HG02943 (cell line): Measurements from ENCODE around the gene ABCC8.
"Not testable (repeated sequence)": the region's sequence is repeated elsewhere in the genome, so short reads cannot be mapped to it uniquely, and the experiment has no call there.

Experiments used
- ATAC-seq: cut with Tn5 transposase; IDR thresholded peaks from one replicate; pipeline ENCODE4 v1.9.1; 2021; ENCODE audit warnings: mild to moderate bottlenecking, low read depth, moderate library complexity; ENCODE audit not compliant: unreplicated experiment

Gene ABCC8

DNA sequence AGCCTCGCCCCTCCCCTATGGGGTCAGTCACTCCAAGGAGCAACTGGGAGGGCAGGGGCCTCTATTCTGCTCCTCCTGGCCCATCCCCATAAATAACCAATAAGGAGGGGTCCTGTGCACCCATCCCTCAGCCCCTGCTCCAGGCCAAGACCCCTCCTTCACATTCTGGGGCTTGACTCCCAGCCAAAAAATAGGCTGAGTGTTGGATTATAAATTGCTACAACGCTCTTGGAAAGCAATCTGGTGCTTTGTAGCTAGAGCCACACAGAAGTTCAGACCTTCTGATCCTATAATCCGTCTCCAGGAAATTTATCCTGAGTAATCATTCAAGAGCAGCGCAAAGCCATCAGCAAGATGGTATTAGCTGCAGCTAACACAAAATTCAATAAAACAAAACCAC, 42.5 kb downstream of the ABCC8 start:
- no peak for ATAC-seq

DNA sequence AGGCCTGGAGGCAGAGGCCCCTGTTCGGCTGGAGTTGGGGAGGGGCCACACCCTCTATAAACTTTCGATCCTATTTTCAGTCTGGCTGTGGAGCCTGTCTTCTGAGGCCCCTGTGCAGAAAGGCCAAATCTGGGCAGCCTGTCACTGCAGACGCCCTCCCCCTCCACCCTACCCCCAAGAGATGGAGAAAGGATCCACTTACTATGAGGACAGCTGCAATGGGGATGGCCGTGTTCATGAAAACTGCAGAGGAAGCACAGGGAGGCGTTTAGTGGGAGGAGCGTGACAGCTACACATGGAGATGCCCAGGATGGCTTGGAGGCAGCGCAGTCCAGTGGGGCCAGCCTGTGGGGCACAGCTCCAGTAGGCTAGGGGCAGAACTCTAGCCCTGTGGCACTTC, 44.6 kb downstream of the ABCC8 start:
- ATAC-seq: no peak

DNA sequence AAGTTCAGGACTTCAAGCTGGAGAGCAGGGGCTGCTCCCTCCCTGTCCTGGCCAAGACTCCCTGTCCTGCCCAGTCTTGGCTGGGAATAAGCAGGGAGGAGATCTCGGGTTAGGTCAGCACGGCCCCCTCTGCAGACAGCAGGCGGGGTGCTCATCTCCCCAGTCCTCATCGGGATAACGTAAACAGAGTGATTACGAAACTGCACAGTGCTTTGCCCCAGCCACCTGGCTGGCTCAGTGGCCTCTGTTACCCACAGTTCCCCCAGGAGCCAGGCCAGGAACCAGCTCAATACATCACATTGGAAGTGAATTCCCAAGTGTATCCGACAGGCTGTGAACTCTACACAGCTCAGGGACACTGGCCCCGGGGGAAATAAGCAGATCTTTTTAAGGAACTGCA, 45.5 kb downstream of the ABCC8 start:
- no peak for ATAC-seq

- no peak for ATAC-seq
These were observed 46.0 kb downstream of the ABCC8 start for GRCh38 chr11:17430616-17431015.

GRCh38 chr11:17428925-17429324, 47.7 kb downstream of the ABCC8 start:
- ATAC-seq: no peak

DNA sequence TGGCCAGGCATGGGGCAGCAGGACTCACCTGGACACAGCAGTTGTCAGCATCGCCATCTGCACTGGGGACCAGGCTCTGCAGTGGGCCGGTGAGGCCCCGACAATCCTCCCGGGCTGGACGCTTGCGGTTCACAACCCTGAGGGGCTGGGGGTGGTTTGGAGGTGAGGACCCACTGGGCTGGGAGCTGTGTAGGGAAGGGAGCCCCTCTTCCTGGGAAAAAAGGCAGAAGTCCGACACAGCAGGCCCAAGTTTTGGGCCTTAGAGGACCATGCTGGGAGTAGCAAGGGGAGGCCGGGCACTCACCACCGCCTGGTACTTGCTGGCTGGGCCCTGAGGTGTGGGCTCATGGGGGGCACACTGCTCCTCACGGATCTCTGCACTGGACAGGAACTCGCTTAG, 48.4 kb downstream of the ABCC8 start:
- no peak for ATAC-seq

- not testable (repeated sequence) for ATAC-seq
These were observed 50.4 kb downstream of the ABCC8 start for GRCh38 chr11:17426233-17426632.

- no peak for ATAC-seq
These were observed 52.9 kb downstream of the ABCC8 start for GRCh38 chr11:17423533-17424310.

- ATAC-seq: no peak
These were observed 54.9 kb downstream of the ABCC8 start for GRCh38 chr11:17421781-17422180.

DNA sequence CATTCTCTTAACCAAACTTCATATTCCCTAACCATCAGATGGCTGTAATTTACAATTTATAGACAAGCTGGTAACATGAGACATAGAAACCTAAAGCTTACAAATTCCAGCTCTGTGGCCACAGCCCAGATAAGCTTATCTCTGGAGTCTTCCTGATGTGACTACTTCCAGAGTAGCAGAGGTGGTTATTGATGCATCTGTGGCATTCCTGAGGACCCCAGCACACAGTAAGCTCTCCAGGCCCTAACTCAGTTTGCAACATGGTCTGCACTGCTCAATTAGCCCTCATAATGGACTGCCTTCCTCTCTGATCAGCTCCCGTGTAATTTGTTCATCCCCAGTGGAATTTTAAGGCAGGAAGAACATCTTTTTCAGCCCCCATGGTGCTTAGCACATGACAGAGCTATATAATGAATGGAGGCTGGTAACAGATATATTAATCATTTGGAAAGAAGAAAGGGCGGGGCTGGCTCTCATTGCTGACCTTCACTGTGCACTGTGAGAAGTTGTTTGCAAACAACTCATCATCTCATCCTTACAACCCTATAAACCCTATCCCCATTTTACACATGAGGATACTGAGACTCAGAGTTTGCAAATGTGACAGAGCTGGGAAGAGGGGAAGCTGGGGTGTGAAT, 58.1 kb downstream of the ABCC8 start:
- ATAC-seq: no peak

- no peak for ATAC-seq
These were observed 60.2 kb downstream of the ABCC8 start for GRCh38 chr11:17416492-17416891.

DNA sequence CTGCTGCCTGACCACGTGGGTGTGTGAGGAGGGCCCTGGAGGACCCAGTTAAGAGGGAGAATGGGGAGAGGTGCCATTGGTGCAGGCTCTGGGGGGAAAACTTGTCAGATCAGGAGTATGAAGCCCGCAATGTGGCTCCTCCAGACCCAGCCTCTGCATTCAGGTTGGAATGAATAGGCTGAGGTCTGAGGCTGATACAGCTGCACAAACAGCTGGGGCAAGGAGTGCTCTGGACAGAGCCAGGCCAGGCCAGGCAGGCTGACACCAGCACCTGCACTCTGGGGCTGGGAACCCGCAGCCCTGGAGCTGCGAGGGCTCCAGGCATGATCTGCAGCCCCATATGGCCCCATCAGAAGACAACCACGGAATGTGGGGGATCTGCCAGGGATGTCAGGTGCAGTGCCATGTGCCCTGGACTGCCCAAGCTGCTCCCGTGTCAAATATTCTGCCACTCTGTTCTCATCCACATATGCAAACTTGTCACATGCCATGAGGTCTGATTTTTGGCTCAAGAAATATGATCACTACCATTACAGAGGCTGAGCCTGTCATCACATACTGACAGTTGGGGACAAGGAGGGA, 61.0 kb downstream of the ABCC8 start:
- ATAC-seq: no peak

GRCh38 chr11:17414992-17415391, 61.7 kb downstream of the ABCC8 start:
- ATAC-seq: no peak

DNA sequence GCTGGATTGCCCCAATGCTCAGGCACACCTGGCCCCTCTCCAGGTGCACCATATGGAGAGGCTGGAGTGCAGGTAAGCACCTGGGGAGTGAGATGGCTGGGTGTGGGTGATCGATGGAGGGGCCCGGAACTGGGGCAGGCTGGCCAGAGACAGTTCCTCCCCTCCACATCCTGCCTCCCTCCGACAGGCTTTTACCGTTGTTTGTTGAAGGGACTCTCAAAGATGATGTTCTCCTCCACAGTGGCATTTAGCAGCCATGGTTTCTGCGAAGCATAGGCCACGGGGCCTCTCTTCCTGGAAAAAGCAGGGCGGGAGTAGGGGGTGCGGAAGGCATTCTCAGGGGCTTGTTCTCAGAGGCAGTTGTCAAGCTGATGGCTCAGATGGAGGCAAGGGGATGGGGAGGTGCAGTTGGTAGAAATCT, 62.3 kb downstream of the ABCC8 start:
- no peak for ATAC-seq

DNA sequence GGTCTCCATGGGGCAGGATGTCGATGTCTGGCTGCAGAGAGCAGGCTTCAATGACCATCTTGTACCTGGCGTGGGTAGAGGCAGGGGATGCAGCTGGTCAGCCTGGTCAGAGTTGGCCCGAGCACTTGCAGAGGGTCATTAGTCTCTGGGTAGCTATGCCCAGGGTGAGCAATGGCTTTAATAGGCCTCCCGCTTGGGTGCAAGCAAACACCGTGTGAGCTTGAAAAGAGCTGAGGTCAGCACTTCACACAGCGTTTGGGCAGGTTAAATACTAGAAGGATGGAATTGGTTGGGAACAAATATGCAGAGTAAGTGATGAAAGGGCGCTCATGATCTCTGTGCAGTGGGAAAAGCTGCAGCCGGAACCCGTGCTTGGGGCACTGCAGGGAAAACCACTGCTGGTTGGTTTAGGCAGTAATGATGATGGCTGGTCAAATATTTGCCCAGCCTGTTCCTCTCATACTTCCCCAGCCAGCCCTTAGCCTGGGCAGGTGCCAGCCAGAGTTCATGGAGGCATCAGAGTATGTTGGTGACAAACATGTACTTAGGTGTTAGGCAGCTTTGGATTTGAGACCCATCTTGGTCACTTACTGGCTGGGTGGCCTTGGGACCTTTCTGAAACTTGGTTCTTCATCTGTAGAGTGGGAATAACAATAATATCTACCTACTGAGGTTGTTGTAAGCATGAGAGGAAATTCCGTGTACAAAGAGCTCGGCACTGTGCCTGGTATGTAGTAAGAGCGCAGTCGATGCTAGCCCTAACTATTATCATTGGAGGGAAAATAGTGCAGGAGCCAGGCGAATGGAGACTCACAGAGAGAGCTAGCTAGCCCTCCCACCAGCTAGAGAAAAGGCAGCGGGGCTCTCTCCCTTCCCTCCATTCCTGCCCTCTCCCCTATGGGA, 63.0 kb downstream of the ABCC8 start:
- ATAC-seq: no peak

DNA sequence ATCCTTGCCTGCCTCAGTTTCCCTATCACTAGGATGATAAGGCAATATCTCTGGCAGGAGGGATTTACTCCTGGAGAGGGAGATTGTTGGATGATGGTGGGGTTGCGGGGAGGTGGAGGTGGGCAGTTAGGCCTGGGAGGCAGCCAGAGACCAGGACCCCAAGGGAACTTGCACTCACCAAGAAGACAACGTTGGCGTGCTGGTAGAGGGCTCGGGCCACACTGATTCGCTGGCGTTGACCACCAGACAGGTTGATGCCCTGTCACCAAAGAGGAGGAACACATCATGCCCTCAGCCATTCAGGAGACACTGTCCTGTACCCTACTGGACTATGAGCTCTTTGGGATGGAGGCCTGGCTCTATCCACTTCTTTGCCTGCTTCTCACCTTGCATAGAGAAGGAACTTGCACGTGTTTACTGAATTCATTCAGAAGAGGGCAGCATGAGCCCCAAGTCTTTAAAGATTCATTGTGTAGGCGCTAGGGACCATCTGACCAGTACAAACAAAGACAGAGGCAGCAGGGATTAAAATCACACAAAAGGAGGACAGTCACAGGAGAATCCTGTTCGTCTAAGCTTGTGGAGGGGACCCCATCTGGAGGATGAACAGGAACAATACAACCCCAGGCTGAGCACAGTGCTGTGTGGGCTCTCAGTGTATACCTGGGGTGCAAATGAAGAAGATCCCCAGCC, 64.0 kb downstream of the ABCC8 start:
- ATAC-seq: no peak

GRCh38 chr11:17411418-17411817, 65.2 kb downstream of the ABCC8 start:
- ATAC-seq: no peak

GRCh38 chr11:17410606-17411379, 65.9 kb downstream of the ABCC8 start:
- ATAC-seq: no peak

DNA sequence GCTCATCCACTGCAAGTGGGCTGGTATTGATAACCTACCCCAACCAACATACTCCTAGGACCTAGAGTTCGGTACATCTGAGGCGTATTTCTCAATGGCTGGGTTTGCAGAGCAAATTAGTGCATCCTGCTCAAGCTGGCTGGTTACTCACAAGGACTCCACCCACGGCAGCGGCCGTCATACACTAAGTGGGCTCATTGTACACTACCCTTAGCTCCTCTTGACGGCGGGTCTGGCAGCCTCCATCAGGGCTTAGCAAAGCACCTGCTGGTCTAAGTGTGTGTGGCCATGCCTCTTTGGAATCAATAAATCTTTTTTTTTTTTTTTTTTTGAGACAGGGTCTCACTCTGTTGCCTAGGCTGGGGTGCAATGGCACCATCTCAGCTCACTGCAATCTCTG, 68.0 kb downstream of the ABCC8 start:
- ATAC-seq: no peak

GRCh38 chr11:17408026-17408425, 68.6 kb downstream of the ABCC8 start:
- no peak for ATAC-seq
